Measurements from ENCODE around the gene CD248. TPM values are rescaled to one million over a fixed set of nuclear protein-coding genes. Genes with fewer than 3 reads are reported as not detected.

CD248 gene
- total RNA-seq, 1 experiment from 2014 or later, result 2.6 TPM

- Mint-ChIP-seq H3K27ac (no peak overlapping the region), H3K9me3 (no peaks in the 10 kb centered on the region), H3K4me1 (peaks cover 25% of the 10 kb centered on the region), H3K27me3 (ENCODE audit: low read depth) (no peaks in the 10 kb centered on the region), H3K36me3 (peaks cover 10% of the 10 kb centered on the region), H3K4me3 (no peak overlapping the region)
- ATAC-seq (no peak), DNase-seq (ENCODE audit: low spot score) (no peak)
- TF ChIP-seq ATF2 (CRISPR knock-in tag; IDR thresholded peaks at IDR 0.05; ENCODE audit: borderline replicate concordance, low read depth) (no peak), ZBTB21 (CRISPR knock-in tag; IDR thresholded peaks at IDR 0.05; ENCODE audit: borderline replicate concordance) (no peak), PRDM15 (CRISPR knock-in tag; IDR thresholded peaks at IDR 0.05) (no peak), TEAD4 (CRISPR knock-in tag; IDR thresholded peaks at IDR 0.05) (no peak), ARID4B (CRISPR knock-in tag; IDR thresholded peaks at IDR 0.05; ENCODE audit: borderline replicate concordance) (no peak), USF2 (CRISPR knock-in tag; IDR thresholded peaks at IDR 0.05) (no peak), ETV6 (CRISPR knock-in tag; IDR thresholded peaks at IDR 0.05) (no peak), HMGA2 (CRISPR knock-in tag; IDR thresholded peaks at IDR 0.05) (no peak), ZNF263 (CRISPR knock-in tag; IDR thresholded peaks at IDR 0.05; ENCODE audit: low read depth) (no peak), JAZF1 (CRISPR knock-in tag; IDR thresholded peaks at IDR 0.05) (no peak), NR1H2 (CRISPR knock-in tag; IDR thresholded peaks at IDR 0.05) (no peak), ZNF219 (CRISPR knock-in tag; IDR thresholded peaks at IDR 0.05; ENCODE audit: borderline replicate concordance) (no peak), ELF4 (CRISPR knock-in tag; IDR thresholded peaks at IDR 0.05; ENCODE audit: low read depth) (no peak), CDX4 (CRISPR knock-in tag; IDR thresholded peaks at IDR 0.05; ENCODE audit: borderline replicate concordance) (no peak), ZNF671 (CRISPR knock-in tag; IDR thresholded peaks at IDR 0.05) (no peak), GTF2I (CRISPR knock-in tag; conservative IDR thresholded peaks at IDR 0.05) (no peak), NFE2L1 (CRISPR knock-in tag; IDR thresholded peaks at IDR 0.05) (no peak), E2F4 (CRISPR knock-in tag; IDR thresholded peaks at IDR 0.05; ENCODE audit: borderline replicate concordance, low read depth) (no peak)
- POLR2A ChIA-PET, result no interaction called here
- CTCF ChIA-PET, result interaction anchor here (0.9 to 1.2 kb wide), 2 partner anchors 22 to 29 kb away, joined by 6 read pairs; no protein-coding TSS in a partner anchor
These were observed 24.8 kb upstream of the CD248 start for GRCh38 chr11:66341502-66342126.
